Parathyroid adenoma (tissue), 2 donors: ENCODE results near the gene PACS2.

Experiments
- H2AFZ ChIP-seq: fragments of 300-600 bp; sonication (generic); one replicate; pipeline ENCODE4 v1.7.0; 2017; ENCODE audit warnings: antibody characterized with exemption, mild to moderate bottlenecking
- H3K27ac ChIP-seq: fragments of 300-600 bp; sonication (generic); one replicate; pipeline ENCODE4 v1.7.0; 2017
- H3K27me3 ChIP-seq: fragments of 300-600 bp; sonication (generic); one replicate; pipeline ENCODE4 v1.7.0; 2017; ENCODE audit warnings: low read length; ENCODE audit not compliant: control insufficient read depth, insufficient read depth
- H3K36me3 ChIP-seq: fragments of 300-600 bp; sonication (generic); one replicate; pipeline ENCODE4 v1.7.0; 2017; ENCODE audit warnings: low read length; ENCODE audit not compliant: control insufficient read depth, insufficient read depth
- H3K4me1 ChIP-seq: fragments of 300-600 bp; sonication (generic); one replicate; pipeline ENCODE4 v1.7.0; 2017; ENCODE audit warnings: control low read depth
- H3K4me2 ChIP-seq: fragments of 300-600 bp; sonication (generic); one replicate; pipeline ENCODE4 v1.7.0; 2017; ENCODE audit warnings: low read length
- H3K4me3 ChIP-seq: fragments of 300-600 bp; sonication (generic); one replicate; pipeline ENCODE4 v1.7.0; 2017; ENCODE audit warnings: low read depth, low read length
- H3K79me2 ChIP-seq: fragments of 300-600 bp; sonication (generic); one replicate; pipeline ENCODE4 v1.7.0; 2017; ENCODE audit warnings: control low read depth
- H3K9ac ChIP-seq: fragments of 300-600 bp; sonication (generic); one replicate; pipeline ENCODE4 v1.7.0; 2017; ENCODE audit warnings: mild to moderate bottlenecking
- H3K9me3 ChIP-seq: fragments of 300-600 bp; sonication (generic); one replicate; pipeline ENCODE4 v1.7.0; 2017; ENCODE audit warnings: low read length; ENCODE audit not compliant: control insufficient read depth
- TF ChIP-seq, protein P1 (sequence below): fragments of 300-600 bp; sonication (generic); IDR thresholded peaks from one replicate; pipeline ENCODE4 v1.7.0; 2017; ENCODE audit warnings: antibody characterized with exemption, mild to moderate bottlenecking
- donor health status: primary hyperparathyroidism.

The PACS2 gene

DNA sequence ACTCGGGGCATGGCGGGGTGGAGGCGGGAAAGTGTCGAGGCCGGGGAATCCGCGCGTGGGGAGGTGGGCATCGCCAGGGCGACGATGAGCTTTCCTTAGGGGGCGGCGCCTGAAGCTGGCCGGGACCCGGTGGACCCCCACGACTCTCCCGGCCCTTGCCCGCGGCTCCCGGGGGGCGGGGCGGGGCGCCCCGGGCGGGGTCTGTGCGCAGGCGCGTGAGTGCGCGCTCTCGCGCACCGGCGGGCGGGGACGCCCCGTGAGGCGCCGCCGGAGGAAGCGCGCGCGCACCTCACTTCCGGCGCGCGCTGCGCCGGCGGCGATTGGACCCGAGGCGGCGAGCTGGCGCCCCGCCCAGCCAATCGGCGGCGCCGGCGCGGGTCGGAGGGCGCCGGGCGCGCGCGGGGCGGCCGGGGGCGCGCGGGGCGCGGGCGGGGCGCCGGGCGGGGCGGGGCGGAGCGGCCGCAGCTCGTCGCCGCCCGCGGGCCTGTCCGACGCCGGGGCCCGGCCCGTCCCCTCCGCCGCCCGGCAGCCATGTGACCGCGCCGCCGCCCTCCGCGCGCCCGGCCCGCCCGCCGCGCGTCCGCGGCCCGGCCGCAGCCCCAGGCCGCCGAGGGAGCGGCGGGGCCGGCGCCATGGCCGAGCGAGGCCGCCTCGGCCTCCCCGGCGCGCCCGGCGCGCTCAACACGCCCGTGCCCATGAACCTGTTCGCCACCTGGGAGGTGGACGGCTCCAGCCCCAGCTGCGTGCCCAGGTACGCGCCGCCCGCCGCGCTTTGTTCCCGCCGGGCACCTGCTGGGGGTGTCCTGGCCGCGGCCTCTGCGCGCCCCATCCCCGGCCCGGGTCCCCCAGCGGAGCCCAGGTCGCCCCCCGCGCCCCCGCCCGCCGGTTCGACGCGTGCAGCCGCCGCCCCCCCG is at the start of gene PACS2:
Gene PACS2, plus strand, starts transcription at position 462 of the 914 bp plus-strand sequence. Its CDS starts 171 bp downstream, at position 633.
- Histone ChIP-seq H3K79me2 (peaks cover 16% of the 10 kb centered on the region), H3K9ac (peak within 1 kb of the TSS; percentile 63), H3K4me3 (peak within 1 kb of the TSS; percentile 57), H3K27ac (peak within 1 kb of the TSS; percentile 83), H2AFZ (peak within 1 kb of the TSS; percentile 95), H3K36me3 (no peaks in the 10 kb centered on the region), H3K4me1 (peaks cover 5% of the 10 kb centered on the region), H3K9me3 (no peaks in the 10 kb centered on the region), H3K27me3 (no peaks in the 10 kb centered on the region), H3K4me2 (peak within 1 kb of the TSS; percentile 85)
- TF ChIP-seq, protein P1, sequence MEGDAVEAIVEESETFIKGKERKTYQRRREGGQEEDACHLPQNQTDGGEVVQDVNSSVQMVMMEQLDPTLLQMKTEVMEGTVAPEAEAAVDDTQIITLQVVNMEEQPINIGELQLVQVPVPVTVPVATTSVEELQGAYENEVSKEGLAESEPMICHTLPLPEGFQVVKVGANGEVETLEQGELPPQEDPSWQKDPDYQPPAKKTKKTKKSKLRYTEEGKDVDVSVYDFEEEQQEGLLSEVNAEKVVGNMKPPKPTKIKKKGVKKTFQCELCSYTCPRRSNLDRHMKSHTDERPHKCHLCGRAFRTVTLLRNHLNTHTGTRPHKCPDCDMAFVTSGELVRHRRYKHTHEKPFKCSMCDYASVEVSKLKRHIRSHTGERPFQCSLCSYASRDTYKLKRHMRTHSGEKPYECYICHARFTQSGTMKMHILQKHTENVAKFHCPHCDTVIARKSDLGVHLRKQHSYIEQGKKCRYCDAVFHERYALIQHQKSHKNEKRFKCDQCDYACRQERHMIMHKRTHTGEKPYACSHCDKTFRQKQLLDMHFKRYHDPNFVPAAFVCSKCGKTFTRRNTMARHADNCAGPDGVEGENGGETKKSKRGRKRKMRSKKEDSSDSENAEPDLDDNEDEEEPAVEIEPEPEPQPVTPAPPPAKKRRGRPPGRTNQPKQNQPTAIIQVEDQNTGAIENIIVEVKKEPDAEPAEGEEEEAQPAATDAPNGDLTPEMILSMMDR, result no peak

DNA sequence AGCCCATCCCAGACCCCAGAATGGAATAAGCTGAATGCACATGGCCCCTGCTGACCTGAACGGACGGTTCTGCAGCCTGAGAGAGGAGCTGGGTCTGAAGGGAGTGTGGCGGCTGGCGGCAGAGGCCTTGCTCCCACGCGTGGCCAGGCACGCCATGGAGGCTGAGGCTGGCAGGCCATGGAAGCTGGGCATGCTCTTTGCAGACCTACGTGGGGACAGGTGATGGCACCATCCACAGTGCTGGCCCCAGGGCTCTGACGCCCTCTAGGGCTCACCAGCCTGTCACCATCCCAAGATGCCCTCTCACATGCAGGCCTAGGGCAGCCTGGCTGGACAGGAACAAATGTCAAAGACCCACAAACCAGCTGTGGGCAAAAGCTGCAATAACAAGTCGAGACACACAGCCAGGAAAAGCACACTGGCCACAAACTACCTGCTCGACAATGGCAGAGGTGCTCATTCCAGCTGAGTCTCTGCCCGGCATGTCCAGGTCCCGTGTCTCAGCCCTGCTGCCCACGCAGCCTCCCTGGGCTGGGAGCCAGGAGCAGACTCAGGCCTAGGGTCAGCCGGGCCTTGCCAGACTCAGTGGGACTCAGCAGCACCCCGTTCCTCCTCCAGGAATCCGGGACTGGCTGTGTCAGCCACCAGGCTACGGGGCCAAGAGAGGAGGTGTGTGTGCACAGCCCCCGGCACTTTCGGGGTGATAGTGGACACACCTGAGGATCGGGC is 46.6 kb upstream of the PACS2 start:
- H3K9me3 ChIP-seq, result no peaks in the 10 kb centered on the region
- no peaks in the 10 kb centered on the region for H3K27me3 ChIP-seq
- TF ChIP-seq, protein P1, result no peak
- no peak overlapping the region for H3K9ac ChIP-seq
- no peaks in the 10 kb centered on the region for H3K36me3 ChIP-seq
- H3K4me3 ChIP-seq, result no peak overlapping the region
- no peaks in the 10 kb centered on the region for H3K4me1 ChIP-seq
- no peak overlapping the region for H3K27ac ChIP-seq
- no peak overlapping the region for H3K4me2 ChIP-seq
- H3K79me2 ChIP-seq, result peaks cover 14% of the 10 kb centered on the region
- H2AFZ ChIP-seq, result no peak overlapping the region

DNA sequence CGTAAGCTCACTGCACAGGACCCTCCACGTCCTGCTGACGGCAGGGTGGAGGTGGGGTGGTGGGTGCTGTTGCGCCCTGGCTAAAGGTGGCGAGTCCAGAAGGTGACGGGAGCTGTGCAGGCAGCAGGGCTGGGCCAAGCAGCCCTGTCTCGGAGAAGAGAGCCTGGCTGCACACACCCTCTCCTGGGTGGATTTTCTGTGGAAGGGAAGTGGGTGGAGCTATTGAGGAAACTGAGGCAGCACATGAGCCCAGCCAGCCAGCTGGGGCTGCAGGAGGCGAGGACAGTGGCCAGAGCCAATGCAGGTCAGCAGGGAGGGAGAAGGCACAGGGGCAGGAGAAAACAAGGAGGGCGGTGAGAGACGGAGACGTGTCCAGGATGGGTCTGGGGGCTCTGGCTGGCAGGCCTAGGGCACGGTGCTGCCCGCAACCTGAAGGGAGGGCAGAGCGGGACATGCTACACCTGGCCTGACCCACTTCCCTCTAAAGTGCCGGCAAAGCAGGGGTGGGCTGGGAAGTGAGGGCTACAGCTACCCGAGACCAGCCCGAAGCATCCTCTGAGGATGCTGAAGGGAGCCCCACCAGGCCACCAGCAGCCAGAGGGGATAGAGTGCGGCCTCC is 45.7 kb upstream of the PACS2 start:
- H2AFZ ChIP-seq, result no peak overlapping the region
- H3K4me3 ChIP-seq, result no peak overlapping the region
- no peaks in the 10 kb centered on the region for H3K27me3 ChIP-seq
- no peak overlapping the region for H3K4me2 ChIP-seq
- H3K36me3 ChIP-seq, result no peaks in the 10 kb centered on the region
- H3K4me1 ChIP-seq, result no peaks in the 10 kb centered on the region
- no peak overlapping the region for H3K27ac ChIP-seq
- H3K79me2 ChIP-seq, result peaks cover 11% of the 10 kb centered on the region
- no peak overlapping the region for H3K9ac ChIP-seq
- TF ChIP-seq, protein P1, result no peak
- no peaks in the 10 kb centered on the region for H3K9me3 ChIP-seq

DNA sequence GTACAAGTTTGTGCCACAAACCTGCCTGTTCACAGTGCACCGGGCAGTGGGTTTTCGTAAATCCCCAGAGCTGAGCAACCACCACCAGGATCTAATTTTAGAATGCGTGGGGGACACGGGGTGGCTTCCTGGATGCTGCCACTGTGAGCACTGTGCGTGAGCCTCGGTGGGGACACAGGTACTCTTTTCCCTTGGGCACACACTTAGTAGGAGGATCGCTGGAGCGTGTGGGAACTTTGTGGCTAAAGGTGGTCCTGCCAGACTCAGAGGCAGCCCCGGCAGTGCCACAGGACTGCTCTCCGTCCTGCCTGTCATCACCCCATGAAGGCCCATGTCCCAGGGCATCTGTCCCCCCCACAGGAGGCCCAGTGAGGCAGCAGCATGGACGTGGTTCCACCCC is 45.1 kb upstream of the PACS2 start:
- TF ChIP-seq, protein P1, result no peak
- Histone ChIP-seq H3K27me3 (no peaks in the 10 kb centered on the region), H3K4me1 (no peaks in the 10 kb centered on the region), H2AFZ (no peak overlapping the region), H3K9ac (no peak overlapping the region), H3K27ac (no peak overlapping the region), H3K36me3 (no peaks in the 10 kb centered on the region), H3K79me2 (peaks cover 13% of the 10 kb centered on the region), H3K4me3 (no peak overlapping the region), H3K9me3 (no peaks in the 10 kb centered on the region), H3K4me2 (no peak overlapping the region)
